Endodermal cell (in vitro differentiated cells): Measurements from ENCODE around the gene PDZD7. TPM values are rescaled to one million over a fixed set of nuclear protein-coding genes. Genes with fewer than 3 reads are reported as not detected.

Source experiments
- DNase-seq: peaks from one replicate; pipeline ENCODE4 v3.0.0-alpha.2; 2017
- H3K27ac ChIP-seq: 2 replicates; pipeline ENCODE4 v1.5.1; 2013; ENCODE audit warnings: mild to moderate bottlenecking, low read depth, low read length, moderate library complexity
- H3K27me3 ChIP-seq: 2 replicates; pipeline ENCODE4 v1.6.1; 2013; ENCODE audit warnings: mild to moderate bottlenecking, low read length, moderate library complexity; ENCODE audit not compliant: insufficient read depth, control insufficient read depth, poor library complexity, severe bottlenecking
- H3K36me3 ChIP-seq: 2 replicates; pipeline ENCODE4 v1.7.0; 2013; ENCODE audit warnings: mild to moderate bottlenecking, low read length, moderate library complexity; ENCODE audit not compliant: control insufficient read depth, insufficient read depth
- H3K4me1 ChIP-seq: one replicate; pipeline ENCODE4 v1.7.0; 2013; ENCODE audit warnings: low read length; ENCODE audit not compliant: control insufficient read depth, insufficient read depth
- H3K4me3 ChIP-seq: 2 replicates; pipeline ENCODE4 v1.5.1; 2013; ENCODE audit warnings: mild to moderate bottlenecking, low read length, moderate library complexity
- H3K9ac ChIP-seq: 2 replicates; pipeline ENCODE4 v1.6.1; 2013; ENCODE audit warnings: mild to moderate bottlenecking, low read length, moderate library complexity; ENCODE audit not compliant: poor library complexity, severe bottlenecking; ENCODE audit errors: extremely low read depth
- H3K9me3 ChIP-seq: 2 replicates; pipeline ENCODE4 v1.6.1; 2013; ENCODE audit warnings: mild to moderate bottlenecking, low read length, moderate library complexity; ENCODE audit not compliant: control insufficient read depth
- H3K27ac Mint-ChIP-seq: 2 replicates; pipeline ENCODE4 v1.8.0; 2020; ENCODE audit warnings: mixed read lengths
- H3K27me3 Mint-ChIP-seq: 2 replicates; pipeline ENCODE4 v1.8.0; 2021; ENCODE audit warnings: mild to moderate bottlenecking, mixed read lengths; ENCODE audit not compliant: insufficient read depth
- H3K36me3 Mint-ChIP-seq: 2 replicates; pipeline ENCODE4 v1.8.0; 2020; ENCODE audit warnings: low read depth, mixed read lengths
- H3K4me1 Mint-ChIP-seq: 2 replicates; pipeline ENCODE4 v1.8.0; 2020; ENCODE audit warnings: mixed read lengths
- H3K4me3 Mint-ChIP-seq: 2 replicates; pipeline ENCODE4 v1.8.0; 2020; ENCODE audit warnings: mild to moderate bottlenecking, moderate library complexity, mixed read lengths
- H3K9me3 Mint-ChIP-seq: 2 replicates; pipeline ENCODE4 v1.8.0; 2020; ENCODE audit warnings: mild to moderate bottlenecking, mixed read lengths
- WGBS, 2 experiments: methylation state at CpG; one replicate each; pipeline versions ENCODE4 v1.1.5 to v1.1.7; 2013; ENCODE audit warnings: missing lambda C conversion rate in 2 of 2, mixed read lengths in 1 of 2; ENCODE audit not compliant: insufficient coverage in 1 of 2, insufficient read length in 1 of 2; 5-methylcytosine and 5-hydroxymethylcytosine counted together
- total RNA-seq, 2 donors: library from RNA; stranded (reverse); fragmentation: NEBNext Ultra II Directional in 1 of 2; extraction: Animal tissue kit (Norgen Biotek cat#: 25700) in 1 of 2; gene quantifications; 2 replicates in 1 of 2; 3 replicates in 1 of 2; pipeline ENCODE4 v1.2.1, GENCODE V29; 2021
- TF ChIP-seq, protein P1 (sequence below): fragments of 200-600 bp; sonication (generic); conservative IDR thresholded peaks from 2 replicates; pipeline ENCODE4 v1.5.0; 2021; ENCODE audit warnings: antibody characterized with exemption, mild to moderate bottlenecking

Gene PDZD7
- total RNA-seq, 2 donors from 2014 or later, result 0.49 to 1.1 TPM

- no peak overlapping the region for H3K4me3 Mint-ChIP-seq
- peaks cover 10% of the 10 kb centered on the region for H3K4me1 Mint-ChIP-seq
- no peaks in the 10 kb centered on the region for H3K36me3 ChIP-seq
- H3K9ac ChIP-seq, result no peak overlapping the region
- TF ChIP-seq, protein P1, sequence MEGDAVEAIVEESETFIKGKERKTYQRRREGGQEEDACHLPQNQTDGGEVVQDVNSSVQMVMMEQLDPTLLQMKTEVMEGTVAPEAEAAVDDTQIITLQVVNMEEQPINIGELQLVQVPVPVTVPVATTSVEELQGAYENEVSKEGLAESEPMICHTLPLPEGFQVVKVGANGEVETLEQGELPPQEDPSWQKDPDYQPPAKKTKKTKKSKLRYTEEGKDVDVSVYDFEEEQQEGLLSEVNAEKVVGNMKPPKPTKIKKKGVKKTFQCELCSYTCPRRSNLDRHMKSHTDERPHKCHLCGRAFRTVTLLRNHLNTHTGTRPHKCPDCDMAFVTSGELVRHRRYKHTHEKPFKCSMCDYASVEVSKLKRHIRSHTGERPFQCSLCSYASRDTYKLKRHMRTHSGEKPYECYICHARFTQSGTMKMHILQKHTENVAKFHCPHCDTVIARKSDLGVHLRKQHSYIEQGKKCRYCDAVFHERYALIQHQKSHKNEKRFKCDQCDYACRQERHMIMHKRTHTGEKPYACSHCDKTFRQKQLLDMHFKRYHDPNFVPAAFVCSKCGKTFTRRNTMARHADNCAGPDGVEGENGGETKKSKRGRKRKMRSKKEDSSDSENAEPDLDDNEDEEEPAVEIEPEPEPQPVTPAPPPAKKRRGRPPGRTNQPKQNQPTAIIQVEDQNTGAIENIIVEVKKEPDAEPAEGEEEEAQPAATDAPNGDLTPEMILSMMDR, result peak; percentile 88
- H3K4me1 ChIP-seq, result no peaks in the 10 kb centered on the region
- peaks cover 68% of the 10 kb centered on the region for H3K27me3 Mint-ChIP-seq
- WGBS, 2 experiments, result 10 to 47% methylated on average over 2 to 6 of the region's 6 CpGs
- peak; percentile 92 for DNase-seq
- no peaks in the 10 kb centered on the region for H3K36me3 Mint-ChIP-seq
- no peaks in the 10 kb centered on the region for H3K9me3 Mint-ChIP-seq
- no peak overlapping the region for H3K27ac ChIP-seq
- H3K27ac Mint-ChIP-seq, result no peak overlapping the region
- peaks cover 65% of the 10 kb centered on the region for H3K27me3 ChIP-seq
- no peaks in the 10 kb centered on the region for H3K9me3 ChIP-seq
- no peak overlapping the region for H3K4me3 ChIP-seq
Measured at GRCh38 chr10:101041252-101041761, 10.4 kb upstream of the PDZD7 start.

DNA sequence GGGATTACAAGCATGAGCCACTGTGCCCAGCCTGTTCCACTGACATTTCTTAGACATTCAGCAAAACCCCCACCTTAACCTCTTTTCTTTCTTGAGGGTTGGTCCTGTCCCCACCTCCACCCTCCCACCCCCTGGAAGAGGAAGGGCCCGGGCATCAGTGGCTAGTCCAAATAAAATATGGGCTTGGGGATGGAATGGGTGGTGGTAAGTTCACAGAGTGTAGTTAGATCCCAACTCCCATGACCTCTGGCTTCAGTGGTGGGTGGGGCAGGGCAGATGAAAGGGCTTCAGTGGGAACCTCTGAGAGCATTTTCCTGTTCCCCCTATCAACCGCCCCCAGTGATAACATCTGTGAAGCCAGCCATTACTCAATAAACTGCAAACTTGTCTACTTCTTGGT, 9.9 kb upstream of the PDZD7 start:
- Histone ChIP-seq H3K27ac (no peak overlapping the region), H3K9me3 (no peaks in the 10 kb centered on the region), H3K27me3 (peaks cover 65% of the 10 kb centered on the region), H3K9ac (no peak overlapping the region), H3K4me1 (no peaks in the 10 kb centered on the region), H3K36me3 (no peaks in the 10 kb centered on the region), H3K4me3 (no peak overlapping the region)
- no peak for DNase-seq
- Mint-ChIP-seq H3K27ac (no peak overlapping the region), H3K9me3 (no peaks in the 10 kb centered on the region), H3K4me3 (no peak overlapping the region), H3K27me3 (peaks cover 68% of the 10 kb centered on the region), H3K36me3 (no peaks in the 10 kb centered on the region), H3K4me1 (peaks cover 10% of the 10 kb centered on the region)
- TF ChIP-seq, protein P1, result no peak
- WGBS, 2 experiments, result 58% methylated on average over 2 of the region's 2 CpGs; no CpG with 5 or more reads in 1 of the 2 experiments

DNA sequence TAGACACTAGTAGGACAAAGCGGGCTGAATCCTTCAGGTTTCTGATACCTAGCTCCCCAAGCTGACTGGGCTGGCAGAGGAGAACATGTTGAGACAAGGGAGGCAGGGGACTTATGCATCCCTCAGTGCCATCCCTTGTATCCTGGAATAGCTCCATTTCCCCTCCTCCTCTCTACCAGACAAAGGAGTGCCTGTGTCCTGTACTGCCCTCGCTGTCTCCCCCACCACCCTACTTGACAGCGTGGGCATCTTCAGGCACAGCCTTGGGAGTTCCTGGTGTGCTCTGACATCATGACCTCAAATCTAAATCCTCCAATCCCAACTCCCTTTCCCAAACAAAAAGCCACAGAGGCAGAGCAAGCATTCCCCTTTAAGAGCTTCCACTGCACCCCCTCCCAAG, 9.1 kb upstream of the PDZD7 start:
- Mint-ChIP-seq H3K4me1 (peaks cover 10% of the 10 kb centered on the region), H3K4me3 (no peak overlapping the region), H3K27ac (no peak overlapping the region), H3K27me3 (peaks cover 68% of the 10 kb centered on the region), H3K9me3 (no peaks in the 10 kb centered on the region), H3K36me3 (no peaks in the 10 kb centered on the region)
- DNase-seq, result no peak
- Histone ChIP-seq H3K4me1 (no peaks in the 10 kb centered on the region), H3K9ac (no peak overlapping the region), H3K27ac (no peak overlapping the region), H3K9me3 (no peaks in the 10 kb centered on the region), H3K36me3 (no peaks in the 10 kb centered on the region), H3K4me3 (no peak overlapping the region), H3K27me3 (peaks cover 65% of the 10 kb centered on the region)
- 85 to 93% methylated on average over 2 to 3 of the region's 3 CpGs for WGBS, 2 experiments
- TF ChIP-seq, protein P1, result no peak
